ENCODE data around the gene LDLRAD3.

GRCh38 chr11:36022882-36023281, 79.0 kb downstream of the LDLRAD3 start:
- TF ChIP-seq EZH2 (IDR thresholded peaks at IDR 0.05; ENCODE audit: low read length): no peak
- TF ChIP-seq, protein P1, sequence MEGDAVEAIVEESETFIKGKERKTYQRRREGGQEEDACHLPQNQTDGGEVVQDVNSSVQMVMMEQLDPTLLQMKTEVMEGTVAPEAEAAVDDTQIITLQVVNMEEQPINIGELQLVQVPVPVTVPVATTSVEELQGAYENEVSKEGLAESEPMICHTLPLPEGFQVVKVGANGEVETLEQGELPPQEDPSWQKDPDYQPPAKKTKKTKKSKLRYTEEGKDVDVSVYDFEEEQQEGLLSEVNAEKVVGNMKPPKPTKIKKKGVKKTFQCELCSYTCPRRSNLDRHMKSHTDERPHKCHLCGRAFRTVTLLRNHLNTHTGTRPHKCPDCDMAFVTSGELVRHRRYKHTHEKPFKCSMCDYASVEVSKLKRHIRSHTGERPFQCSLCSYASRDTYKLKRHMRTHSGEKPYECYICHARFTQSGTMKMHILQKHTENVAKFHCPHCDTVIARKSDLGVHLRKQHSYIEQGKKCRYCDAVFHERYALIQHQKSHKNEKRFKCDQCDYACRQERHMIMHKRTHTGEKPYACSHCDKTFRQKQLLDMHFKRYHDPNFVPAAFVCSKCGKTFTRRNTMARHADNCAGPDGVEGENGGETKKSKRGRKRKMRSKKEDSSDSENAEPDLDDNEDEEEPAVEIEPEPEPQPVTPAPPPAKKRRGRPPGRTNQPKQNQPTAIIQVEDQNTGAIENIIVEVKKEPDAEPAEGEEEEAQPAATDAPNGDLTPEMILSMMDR (optimal IDR thresholded peaks at IDR 0.05 in 1 of 3, IDR thresholded peaks at IDR 0.05 in 1 of 3, conservative IDR thresholded peaks at IDR 0.05 in 1 of 3; ENCODE audit: extremely low read depth in 1 of 3, insufficient read depth in 2 of 3, low read length in 3 of 3): no peak

Data from keratinocyte (primary cell).